ENCODE results near the gene CPLANE2.

- no peak for TF ChIP-seq POLR2A (IDR thresholded peaks at IDR 0.05)
- TF ChIP-seq CTCF (IDR thresholded peaks at IDR 0.05): no peak
- TF ChIP-seq EP300 (IDR thresholded peaks at IDR 0.05; ENCODE audit: low read depth): no peak
- TF ChIP-seq POLR2AphosphoS5 (IDR thresholded peaks at IDR 0.05): no peak
Observed at GRCh38 chr1:16248007-16248436, 11.0 kb upstream of the CPLANE2 start.

Measured in transverse colon (tissue), 4 donors.